Smooth muscle cell (in vitro differentiated cells): Measurements from ENCODE around the gene SLC23A1. TPM values are rescaled to one million over a fixed set of nuclear protein-coding genes. Genes with fewer than 3 reads are reported as not detected.
"Not testable (repeated sequence)": the region's sequence is repeated elsewhere in the genome, so short reads cannot be mapped to it uniquely, and the experiment has no call there.

Source experiments
- DNase-seq: peaks from one replicate; lab custom pipeline; 2025; ENCODE audit not compliant: unreplicated experiment; lab: John Stamatoyannopoulos, UW
- H2AFZ ChIP-seq: fragments of 200-600 bp; sonication (generic); 2 replicates; pipeline ENCODE4 v1.6.0; 2016; ENCODE audit warnings: antibody characterized with exemption, low read depth, mild to moderate bottlenecking
- H3F3A ChIP-seq: fragments of 200-600 bp; sonication (generic); 2 replicates; pipeline ENCODE4 v1.6.0; 2017; ENCODE audit warnings: antibody characterized with exemption, low read depth
- H3K27ac ChIP-seq: fragments of 200-600 bp; sonication (generic); 2 replicates; pipeline ENCODE4 v1.5.1; 2016; ENCODE audit warnings: low read depth, mild to moderate bottlenecking
- H3K27me3 ChIP-seq: fragments of 200-600 bp; sonication (generic); 2 replicates; pipeline ENCODE4 v1.6.1; 2016; ENCODE audit warnings: low read depth, mild to moderate bottlenecking
- H3K36me3 ChIP-seq: fragments of 200-600 bp; sonication (generic); 2 replicates; pipeline ENCODE4 v1.5.1; 2016; ENCODE audit warnings: low read depth
- H3K4me1 ChIP-seq: fragments of 200-600 bp; sonication (generic); 2 replicates; pipeline ENCODE4 v1.5.1; 2016; ENCODE audit warnings: low read depth
- H3K4me2 ChIP-seq: fragments of 200-600 bp; sonication (generic); 2 replicates; pipeline ENCODE4 v1.6.0; 2016; ENCODE audit warnings: mild to moderate bottlenecking
- H3K4me3 ChIP-seq: fragments of 200-600 bp; sonication (generic); 2 replicates; pipeline ENCODE4 v1.5.1; 2016; ENCODE audit warnings: mild to moderate bottlenecking
- H3K79me2 ChIP-seq: fragments of 200-600 bp; sonication (generic); 2 replicates; pipeline ENCODE4 v1.6.0; 2016; ENCODE audit warnings: low read depth, mild to moderate bottlenecking
- H3K9ac ChIP-seq: fragments of 200-600 bp; sonication (generic); 2 replicates; pipeline ENCODE4 v1.6.0; 2016; ENCODE audit warnings: low read depth
- H3K9me3 ChIP-seq: fragments of 200-600 bp; sonication (generic); replicated peaks from 2 replicates; pipeline ENCODE4 v1.5.1; 2016; ENCODE audit warnings: low read depth
- H4K20me1 ChIP-seq: fragments of 200-600 bp; sonication (generic); 2 replicates; pipeline ENCODE4 v1.6.0; 2016; ENCODE audit warnings: low read depth
- WGBS: methylation state at CpG from one replicate; pipeline ENCODE4 v1.1.7; 2016; ENCODE audit warnings: low lambda C conversion rate; 5-methylcytosine and 5-hydroxymethylcytosine counted together
- polyA plus RNA-seq: library from polyadenylated mRNA; unstranded; fragments of >200 nt; fragmentation: Nextera tagmentation; extraction: Ambion mirVana; gene quantifications from 2 replicates; pipeline ENCODE4 v1.2.1, GENCODE V29; 2016
- total RNA-seq: library from RNA; depleted of rRNA; stranded (reverse); fragments of >200 nt; gene quantifications from 2 replicates; pipeline ENCODE4 v1.2.3, GENCODE V29; 2014
- TF ChIP-seq, protein P1 (sequence below): fragments of 200-600 bp; sonication (generic); IDR thresholded peaks from 2 replicates; pipeline ENCODE4 v1.5.1; 2017; ENCODE audit warnings: borderline replicate concordance, mild to moderate bottlenecking, antibody characterized with exemption; ENCODE audit not compliant: insufficient read depth, poor library complexity, severe bottlenecking

Gene SLC23A1
- total and polyA plus RNA-seq, 2 experiments from 2014 or later, result 0.22 TPM; not detected in 1

DNA sequence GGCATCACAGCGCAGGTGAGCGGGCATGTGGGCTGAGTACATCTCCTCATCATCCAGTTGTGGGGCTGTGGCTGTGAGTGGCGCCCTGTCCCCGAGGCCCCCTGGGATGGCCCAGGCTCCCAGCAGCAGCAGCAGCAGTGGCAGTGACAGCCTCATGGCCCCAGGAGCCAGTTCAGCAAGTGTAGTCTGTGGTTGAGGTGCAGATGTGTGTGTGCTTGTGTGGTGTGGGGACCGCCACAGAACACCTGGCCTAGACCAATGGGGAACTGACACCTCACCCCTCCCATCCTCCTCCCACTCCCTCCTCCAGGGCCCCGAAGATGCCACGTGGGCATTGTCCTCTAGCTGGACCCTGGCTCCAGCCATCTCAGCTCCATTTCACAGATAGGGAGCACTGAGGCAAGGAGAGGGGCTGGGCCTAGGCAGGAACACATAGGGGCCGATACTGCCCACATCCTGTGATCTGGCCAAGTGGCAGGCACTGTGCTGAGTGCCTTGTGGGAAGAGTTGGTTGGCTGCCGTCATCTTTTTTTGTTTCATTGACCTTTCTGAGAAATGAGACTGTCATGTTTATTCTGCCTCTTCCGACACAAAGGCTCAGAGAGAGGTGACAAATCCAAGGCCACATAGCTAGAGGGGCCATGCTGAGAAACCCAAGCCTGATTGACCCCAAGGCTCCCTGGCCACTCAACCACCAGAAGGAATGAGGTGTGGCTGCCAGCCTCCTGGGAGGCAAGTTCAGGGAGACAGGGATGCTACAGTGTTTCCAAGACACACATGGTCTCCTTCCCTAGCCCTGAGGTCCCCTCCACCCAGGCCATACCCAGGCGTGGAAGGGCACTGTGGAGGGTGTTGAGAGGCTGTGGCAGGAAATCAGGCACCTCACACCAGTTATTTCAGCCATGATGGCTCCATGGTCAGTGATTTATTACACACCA, 6.9 kb upstream of the SLC23A1 start, which contains the start of gene MZB1:
TSS of gene MZB1 (minus strand) at position 213 of the 938 bp plus-strand sequence. CDS start at position 156, 57 bp downstream.
- Histone ChIP-seq H3K79me2 (no peaks in the 10 kb centered on the region), H3K9ac (no peak within 1 kb of the TSS), H3K27me3 (no peaks in the 10 kb centered on the region), H3K4me1 (peaks cover 6% of the 10 kb centered on the region), H3K27ac (no peak within 1 kb of the TSS), H3K36me3 (no peaks in the 10 kb centered on the region), H4K20me1 (peaks cover 22% of the 10 kb centered on the region), H3K4me2 (no peak within 1 kb of the TSS), H2AFZ (no peak within 1 kb of the TSS), H3F3A (no peaks in the 10 kb centered on the region), H3K9me3 (no peaks in the 10 kb centered on the region), H3K4me3 (no peak within 1 kb of the TSS)
- WGBS, result 87% methylated on average over 11 of the region's 11 CpGs
- DNase-seq, result no peak
- TF ChIP-seq, protein P1, sequence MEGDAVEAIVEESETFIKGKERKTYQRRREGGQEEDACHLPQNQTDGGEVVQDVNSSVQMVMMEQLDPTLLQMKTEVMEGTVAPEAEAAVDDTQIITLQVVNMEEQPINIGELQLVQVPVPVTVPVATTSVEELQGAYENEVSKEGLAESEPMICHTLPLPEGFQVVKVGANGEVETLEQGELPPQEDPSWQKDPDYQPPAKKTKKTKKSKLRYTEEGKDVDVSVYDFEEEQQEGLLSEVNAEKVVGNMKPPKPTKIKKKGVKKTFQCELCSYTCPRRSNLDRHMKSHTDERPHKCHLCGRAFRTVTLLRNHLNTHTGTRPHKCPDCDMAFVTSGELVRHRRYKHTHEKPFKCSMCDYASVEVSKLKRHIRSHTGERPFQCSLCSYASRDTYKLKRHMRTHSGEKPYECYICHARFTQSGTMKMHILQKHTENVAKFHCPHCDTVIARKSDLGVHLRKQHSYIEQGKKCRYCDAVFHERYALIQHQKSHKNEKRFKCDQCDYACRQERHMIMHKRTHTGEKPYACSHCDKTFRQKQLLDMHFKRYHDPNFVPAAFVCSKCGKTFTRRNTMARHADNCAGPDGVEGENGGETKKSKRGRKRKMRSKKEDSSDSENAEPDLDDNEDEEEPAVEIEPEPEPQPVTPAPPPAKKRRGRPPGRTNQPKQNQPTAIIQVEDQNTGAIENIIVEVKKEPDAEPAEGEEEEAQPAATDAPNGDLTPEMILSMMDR, result no peak

DNA sequence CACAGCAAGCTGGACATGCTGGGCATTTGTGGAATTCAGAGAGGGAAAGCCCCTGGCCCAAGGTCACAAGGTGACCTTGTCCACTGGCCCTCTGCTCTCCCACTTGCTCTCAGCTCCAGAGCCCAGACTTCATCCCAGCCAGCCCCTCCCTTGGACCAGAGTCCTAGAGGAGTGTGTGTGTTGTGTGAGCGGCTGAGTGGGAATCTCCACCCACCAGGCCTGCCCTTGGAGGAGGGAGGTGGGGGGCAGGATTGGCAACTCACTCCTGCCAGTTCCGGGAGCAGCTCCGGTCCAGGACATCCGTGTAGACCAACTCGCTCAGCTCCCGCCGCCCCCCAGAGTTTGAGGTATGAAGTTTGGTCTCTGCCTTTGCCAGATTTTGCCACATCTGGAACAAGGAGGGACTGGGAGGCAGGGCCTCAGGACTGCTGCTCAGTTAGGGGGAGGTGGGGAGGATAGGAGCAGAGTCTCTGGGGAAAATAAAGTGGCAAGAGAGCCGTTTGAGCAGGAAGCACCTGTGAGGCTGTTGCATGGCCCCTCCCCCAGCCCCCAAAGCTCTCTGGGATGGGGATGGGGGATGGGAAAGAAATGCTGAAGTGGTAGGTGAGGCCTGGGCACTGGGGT, 5.2 kb upstream of the SLC23A1 start:
- Histone ChIP-seq H3K9me3 (no peaks in the 10 kb centered on the region), H3K4me2 (no peak overlapping the region), H3K9ac (no peak overlapping the region), H3K27ac (no peak overlapping the region), H3K79me2 (no peaks in the 10 kb centered on the region), H3K36me3 (no peaks in the 10 kb centered on the region), H3K4me1 (peaks cover 6% of the 10 kb centered on the region), H3F3A (no peaks in the 10 kb centered on the region), H4K20me1 (peaks cover 22% of the 10 kb centered on the region), H3K4me3 (no peak overlapping the region), H3K27me3 (no peaks in the 10 kb centered on the region), H2AFZ (no peak overlapping the region)
- WGBS, result 57% methylated on average over 8 of the region's 8 CpGs
- TF ChIP-seq, protein P1, result no peak
- no peak for DNase-seq

DNA sequence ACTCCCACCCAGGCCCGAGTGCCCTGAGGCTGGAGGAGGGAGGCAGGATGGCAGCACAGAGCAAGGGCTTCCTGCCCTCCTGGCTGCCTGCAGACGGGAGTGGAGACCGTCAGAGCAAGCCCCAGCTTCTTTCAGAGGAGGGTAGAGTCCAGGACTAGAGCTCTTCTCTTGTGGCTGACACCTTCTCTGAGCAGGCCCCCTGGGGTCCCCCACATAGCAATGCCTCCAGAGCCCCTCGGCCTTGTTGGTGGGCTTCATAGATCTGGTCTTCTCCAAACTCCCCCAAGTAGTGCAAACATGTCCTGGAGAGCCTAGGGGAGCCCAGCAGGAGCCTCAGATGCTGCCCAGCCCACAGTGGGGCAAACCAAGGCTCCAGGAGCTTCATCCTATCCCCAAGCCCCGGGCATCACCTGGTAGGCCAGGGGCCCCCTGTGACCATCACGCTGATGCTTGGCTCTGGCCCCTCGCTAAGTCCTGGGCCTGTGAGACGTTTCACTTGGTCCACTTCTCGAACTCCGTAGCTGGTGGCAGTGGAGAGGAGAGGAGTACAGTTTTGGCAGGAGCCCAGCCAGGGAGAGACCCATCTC, 4.6 kb upstream of the SLC23A1 start:
- Histone ChIP-seq H3K36me3 (no peaks in the 10 kb centered on the region), H3F3A (no peaks in the 10 kb centered on the region), H3K27me3 (no peaks in the 10 kb centered on the region), H3K79me2 (no peaks in the 10 kb centered on the region), H2AFZ (no peak overlapping the region), H3K27ac (no peak overlapping the region), H3K4me2 (no peak overlapping the region), H3K9me3 (no peaks in the 10 kb centered on the region), H3K4me3 (no peak overlapping the region), H3K4me1 (peaks cover 4% of the 10 kb centered on the region), H4K20me1 (peaks cover 18% of the 10 kb centered on the region), H3K9ac (no peak overlapping the region)
- DNase-seq, result no peak
- WGBS, result 82% methylated on average over 10 of the region's 10 CpGs
- TF ChIP-seq, protein P1, result no peak

DNA sequence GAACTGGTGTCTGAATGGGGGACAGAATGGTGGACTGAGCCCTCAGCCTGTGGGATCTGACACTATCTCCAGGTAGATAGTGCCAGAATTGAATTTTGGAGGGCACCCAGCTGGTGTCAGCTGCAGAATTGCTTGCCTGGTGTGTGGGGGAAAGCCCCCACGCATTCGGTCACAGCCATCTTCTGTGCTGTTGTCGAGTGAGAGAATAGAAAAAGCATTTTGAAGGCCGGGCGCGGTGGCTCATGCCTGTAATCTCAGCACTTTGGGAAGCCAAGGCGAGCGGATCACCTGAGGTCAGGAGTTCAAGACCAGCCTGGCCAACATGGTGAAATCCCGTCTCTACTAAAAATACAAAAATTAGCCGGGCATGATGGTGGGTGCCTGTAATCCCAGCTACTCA, 3.9 kb upstream of the SLC23A1 start:
- not testable (repeated sequence) for H2AFZ ChIP-seq, H3K4me1 ChIP-seq, H3K36me3 ChIP-seq, H3F3A ChIP-seq, H3K9me3 ChIP-seq, H3K79me2 ChIP-seq, H3K27me3 ChIP-seq, H3K27ac ChIP-seq, H3K4me3 ChIP-seq, H3K9ac ChIP-seq, H3K4me2 ChIP-seq, DNase-seq
- peaks cover 10% of the 10 kb centered on the region for H4K20me1 ChIP-seq
- WGBS, result 99% methylated on average over 10 of the region's 10 CpGs
